ENCODE results near the gene DLG2.

The DLG2 gene

DNA sequence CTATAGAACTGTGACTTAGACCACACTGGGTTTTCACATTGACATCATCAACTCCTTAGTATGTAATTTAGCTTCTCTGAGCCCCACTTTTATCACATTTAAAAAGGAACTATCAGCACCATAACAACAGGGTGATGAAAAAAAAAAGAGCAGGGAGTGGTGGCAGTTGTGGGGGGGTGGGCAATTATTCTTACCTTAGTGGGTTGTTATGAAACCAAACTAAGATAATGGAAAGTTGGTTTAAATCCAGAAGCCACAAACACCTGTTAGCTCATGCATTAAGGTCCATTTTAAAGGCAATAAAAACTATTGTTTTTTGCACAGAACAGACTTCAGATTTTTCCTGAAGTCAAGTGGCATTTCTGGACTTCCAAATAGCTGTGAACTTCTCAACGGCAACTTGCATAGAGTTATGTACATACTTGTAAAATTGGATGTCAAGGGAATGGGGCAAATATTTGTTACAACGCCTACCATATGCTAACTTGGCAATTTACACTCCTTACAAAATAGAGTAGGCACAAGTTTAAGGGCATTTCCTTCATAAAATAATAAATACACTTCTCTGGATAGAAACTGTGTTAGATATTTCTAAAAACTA is 793.6 kb downstream of the DLG2 start:
- DNase-seq (ENCODE audit: low read depth in 2 of 2), result no peak
- H3K4me3 ChIP-seq (replicated peaks in 1 of 2; ENCODE audit: low read depth in 2 of 2, low read length in 2 of 2), result no peak overlapping the region
- TF ChIP-seq, protein P1, sequence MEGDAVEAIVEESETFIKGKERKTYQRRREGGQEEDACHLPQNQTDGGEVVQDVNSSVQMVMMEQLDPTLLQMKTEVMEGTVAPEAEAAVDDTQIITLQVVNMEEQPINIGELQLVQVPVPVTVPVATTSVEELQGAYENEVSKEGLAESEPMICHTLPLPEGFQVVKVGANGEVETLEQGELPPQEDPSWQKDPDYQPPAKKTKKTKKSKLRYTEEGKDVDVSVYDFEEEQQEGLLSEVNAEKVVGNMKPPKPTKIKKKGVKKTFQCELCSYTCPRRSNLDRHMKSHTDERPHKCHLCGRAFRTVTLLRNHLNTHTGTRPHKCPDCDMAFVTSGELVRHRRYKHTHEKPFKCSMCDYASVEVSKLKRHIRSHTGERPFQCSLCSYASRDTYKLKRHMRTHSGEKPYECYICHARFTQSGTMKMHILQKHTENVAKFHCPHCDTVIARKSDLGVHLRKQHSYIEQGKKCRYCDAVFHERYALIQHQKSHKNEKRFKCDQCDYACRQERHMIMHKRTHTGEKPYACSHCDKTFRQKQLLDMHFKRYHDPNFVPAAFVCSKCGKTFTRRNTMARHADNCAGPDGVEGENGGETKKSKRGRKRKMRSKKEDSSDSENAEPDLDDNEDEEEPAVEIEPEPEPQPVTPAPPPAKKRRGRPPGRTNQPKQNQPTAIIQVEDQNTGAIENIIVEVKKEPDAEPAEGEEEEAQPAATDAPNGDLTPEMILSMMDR (IDR thresholded peaks at IDR 0.05; ENCODE audit: low read depth, low read length), result no peak

DNA sequence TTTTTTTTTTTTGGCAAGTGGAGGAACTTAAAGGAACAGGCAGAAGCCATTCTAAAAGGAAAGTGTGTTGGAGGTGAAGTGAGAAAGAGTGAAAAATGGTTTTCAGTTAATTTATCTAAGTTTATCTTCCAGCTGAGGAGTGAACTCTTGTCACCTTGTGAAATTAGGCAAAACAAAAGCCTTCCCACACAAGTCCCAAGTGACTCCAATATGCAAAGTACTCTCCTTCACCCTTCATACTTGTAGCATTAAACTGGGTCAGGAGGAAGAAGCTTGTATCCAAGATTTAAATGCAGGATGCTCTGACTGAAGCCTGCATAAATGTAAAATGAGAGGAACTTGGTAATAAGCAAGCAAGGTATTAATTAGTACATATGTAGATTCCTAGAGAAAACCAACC is 796.8 kb downstream of the DLG2 start:
- no peak for DNase-seq (ENCODE audit: low read depth in 2 of 2)
- no peak overlapping the region for H3K4me3 ChIP-seq (replicated peaks in 1 of 2; ENCODE audit: low read depth in 2 of 2, low read length in 2 of 2)
- TF ChIP-seq, protein P1 (IDR thresholded peaks at IDR 0.05; ENCODE audit: low read depth, low read length), result no peak

DNA sequence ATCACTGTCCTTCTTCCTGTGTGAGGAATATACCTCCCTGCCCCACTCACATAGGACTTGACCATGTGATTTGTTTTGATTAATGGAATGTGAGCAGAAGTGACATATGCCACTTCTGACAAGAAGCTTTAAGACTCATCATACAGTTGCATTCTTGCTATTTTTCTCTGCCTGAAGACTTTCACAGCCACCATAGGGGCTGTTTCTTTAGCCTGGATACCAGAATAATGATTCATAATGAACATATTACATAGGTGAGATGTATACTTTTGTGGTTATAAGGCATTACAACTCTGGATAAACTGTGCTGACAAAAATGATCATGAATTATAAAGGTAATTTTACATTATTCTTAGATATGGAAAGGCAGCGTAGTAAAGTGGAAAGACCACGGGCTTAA is 798.0 kb downstream of the DLG2 start:
- H3K4me3 ChIP-seq (replicated peaks in 1 of 2; ENCODE audit: low read depth in 2 of 2, low read length in 2 of 2), result no peak overlapping the region
- DNase-seq (ENCODE audit: low read depth in 2 of 2), result no peak
- TF ChIP-seq, protein P1 (IDR thresholded peaks at IDR 0.05; ENCODE audit: low read depth, low read length), result no peak

DNA sequence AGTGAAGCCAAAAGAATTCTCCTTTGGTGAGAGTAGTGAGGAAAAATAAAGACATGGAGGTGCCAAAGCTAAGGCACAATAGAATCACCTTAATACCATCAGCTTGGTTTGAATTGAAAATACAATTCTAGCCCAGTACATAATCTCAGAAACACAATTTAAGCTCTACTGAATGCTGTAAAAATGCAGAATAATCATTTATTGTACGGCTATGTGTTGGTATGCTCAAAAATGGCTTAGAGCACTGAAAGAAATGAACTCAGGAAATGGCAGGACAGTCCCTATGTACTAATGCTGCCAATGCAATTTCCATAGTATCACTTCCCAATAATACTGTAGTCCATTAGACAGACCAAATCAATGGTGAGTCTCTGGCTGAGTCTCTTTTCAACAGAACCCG is 798.5 kb downstream of the DLG2 start:
- DNase-seq (ENCODE audit: low read depth in 2 of 2), result no peak
- H3K4me3 ChIP-seq (replicated peaks in 1 of 2; ENCODE audit: low read depth in 2 of 2, low read length in 2 of 2), result no peak overlapping the region
- TF ChIP-seq, protein P1 (IDR thresholded peaks at IDR 0.05; ENCODE audit: low read depth, low read length), result no peak

DNA sequence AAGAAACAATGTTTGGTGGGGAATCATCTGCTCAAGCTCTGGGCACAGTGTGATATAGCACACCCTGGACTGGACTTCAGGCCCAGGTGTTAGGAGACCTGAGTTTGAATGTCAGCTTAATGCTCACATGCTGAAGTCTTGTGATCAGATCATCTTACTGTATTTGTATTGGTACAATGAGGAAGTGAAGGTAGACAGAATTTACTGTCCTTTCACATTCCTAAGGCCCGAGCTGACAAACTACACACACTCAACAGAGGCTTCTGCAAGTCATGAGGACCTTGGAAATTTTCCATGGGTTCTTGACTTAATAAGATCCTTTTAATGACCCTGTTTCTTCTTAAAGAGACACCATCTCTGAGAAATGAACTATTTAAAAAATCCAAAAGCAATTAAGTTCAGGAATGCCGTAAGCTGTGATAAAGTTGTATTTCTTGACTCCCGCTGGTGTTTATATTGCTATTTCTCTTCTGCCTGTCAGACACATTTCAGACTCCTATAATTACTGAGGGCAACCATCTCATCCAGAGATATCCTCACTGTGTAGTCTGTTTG is 802.0 kb downstream of the DLG2 start:
- no peak overlapping the region for H3K4me3 ChIP-seq (replicated peaks in 1 of 2; ENCODE audit: low read depth in 2 of 2, low read length in 2 of 2)
- TF ChIP-seq, protein P1 (IDR thresholded peaks at IDR 0.05; ENCODE audit: low read depth, low read length), result no peak
- DNase-seq (ENCODE audit: low read depth in 2 of 2), result no peak

DNA sequence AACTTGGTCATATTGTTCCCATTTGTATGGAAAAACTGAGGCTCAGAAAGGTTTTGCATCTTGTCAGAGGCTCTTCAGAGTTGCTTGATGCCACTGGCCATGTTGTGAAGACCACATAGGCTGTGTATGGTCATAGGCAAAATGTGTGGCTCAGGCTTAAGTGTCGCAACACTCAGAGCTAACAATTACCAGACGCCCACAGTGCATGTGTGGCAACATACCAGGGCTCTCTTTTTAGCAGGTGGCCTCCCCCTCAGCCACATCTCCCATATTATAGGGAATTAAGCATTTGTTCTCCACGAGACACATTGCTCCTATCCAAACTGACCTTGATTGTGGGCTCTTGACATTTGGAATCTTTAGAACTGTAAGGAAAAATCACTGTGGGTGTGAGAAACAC is 802.5 kb downstream of the DLG2 start:
- TF ChIP-seq, protein P1 (IDR thresholded peaks at IDR 0.05; ENCODE audit: low read depth, low read length), result no peak
- DNase-seq (ENCODE audit: low read depth in 2 of 2), result no peak
- no peak overlapping the region for H3K4me3 ChIP-seq (replicated peaks in 1 of 2; ENCODE audit: low read depth in 2 of 2, low read length in 2 of 2)

DNA sequence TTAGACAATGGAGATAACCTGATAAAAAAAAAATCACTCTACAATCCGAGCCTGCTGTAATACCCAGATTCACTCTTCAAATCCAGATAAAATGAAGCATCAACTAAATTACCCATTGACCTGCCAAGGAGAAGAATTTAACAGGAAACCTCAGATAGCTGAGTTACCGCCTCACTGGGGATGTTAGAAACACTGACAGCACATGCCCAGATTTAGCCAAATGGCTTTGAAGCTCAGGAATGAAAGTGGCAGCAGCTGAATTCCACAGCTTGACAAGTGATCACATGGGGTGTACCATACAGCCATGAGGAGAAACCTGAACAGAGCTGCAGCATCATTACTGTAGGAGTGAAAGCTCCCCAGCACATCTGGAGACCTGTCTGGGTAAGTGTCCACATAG is 807.6 kb downstream of the DLG2 start:
- TF ChIP-seq, protein P1 (IDR thresholded peaks at IDR 0.05; ENCODE audit: low read depth, low read length), result no peak
- no peak overlapping the region for H3K4me3 ChIP-seq (replicated peaks in 1 of 2; ENCODE audit: low read depth in 2 of 2, low read length in 2 of 2)
- DNase-seq (ENCODE audit: low read depth in 2 of 2), result peak in 1 of 2 donors; percentile 1
